AG09309 (cell line): Measurements from ENCODE around the gene MREG.

Experiments
- DNase-seq: peaks from one replicate; pipeline ENCODE4 v3.0.0-alpha.2; 2010; ENCODE audit warnings: low read depth
- H3K4me3 ChIP-seq: 2 replicates; pipeline ENCODE4 v1.5.1; 2011; ENCODE audit warnings: mild to moderate bottlenecking, low read depth, low read length, moderate library complexity; ENCODE audit not compliant: control insufficient read depth
- TF ChIP-seq, protein P1 (sequence below): IDR thresholded peaks from 2 replicates; pipeline ENCODE4 v1.5.1; 2011; ENCODE audit warnings: mild to moderate bottlenecking, low read depth, low read length, inconsistent platforms; ENCODE audit not compliant: insufficient read depth, control insufficient read depth; ENCODE audit errors: missing control alignments

Gene MREG

DNA sequence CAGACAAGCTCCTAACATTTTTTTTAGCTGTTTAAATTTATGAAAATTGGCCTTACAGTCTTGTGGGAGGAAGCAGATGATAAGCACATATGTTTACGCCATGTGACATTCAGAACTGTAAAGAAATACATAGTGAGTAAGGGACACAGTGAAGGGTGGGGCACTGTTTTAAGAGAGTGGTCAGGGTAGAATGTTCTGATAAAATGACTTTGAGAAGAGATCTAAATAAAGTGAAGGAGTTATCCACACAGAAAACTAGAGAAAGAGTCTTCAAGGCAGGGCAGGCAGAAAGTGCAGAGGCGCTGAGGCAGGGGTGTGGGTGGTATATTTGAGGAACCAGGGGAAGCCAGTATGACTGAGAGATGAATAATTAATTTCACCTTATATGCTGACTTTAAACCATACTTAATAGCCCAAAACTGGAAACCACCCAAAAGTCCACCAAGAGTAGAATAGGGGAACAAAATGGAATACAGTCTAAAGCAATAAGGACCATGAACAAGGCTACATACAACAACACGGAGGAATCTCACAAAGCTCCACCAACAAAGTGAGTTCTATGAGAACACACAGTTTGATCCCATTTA, 8.6 kb downstream of the MREG start:
- TF ChIP-seq, protein P1, sequence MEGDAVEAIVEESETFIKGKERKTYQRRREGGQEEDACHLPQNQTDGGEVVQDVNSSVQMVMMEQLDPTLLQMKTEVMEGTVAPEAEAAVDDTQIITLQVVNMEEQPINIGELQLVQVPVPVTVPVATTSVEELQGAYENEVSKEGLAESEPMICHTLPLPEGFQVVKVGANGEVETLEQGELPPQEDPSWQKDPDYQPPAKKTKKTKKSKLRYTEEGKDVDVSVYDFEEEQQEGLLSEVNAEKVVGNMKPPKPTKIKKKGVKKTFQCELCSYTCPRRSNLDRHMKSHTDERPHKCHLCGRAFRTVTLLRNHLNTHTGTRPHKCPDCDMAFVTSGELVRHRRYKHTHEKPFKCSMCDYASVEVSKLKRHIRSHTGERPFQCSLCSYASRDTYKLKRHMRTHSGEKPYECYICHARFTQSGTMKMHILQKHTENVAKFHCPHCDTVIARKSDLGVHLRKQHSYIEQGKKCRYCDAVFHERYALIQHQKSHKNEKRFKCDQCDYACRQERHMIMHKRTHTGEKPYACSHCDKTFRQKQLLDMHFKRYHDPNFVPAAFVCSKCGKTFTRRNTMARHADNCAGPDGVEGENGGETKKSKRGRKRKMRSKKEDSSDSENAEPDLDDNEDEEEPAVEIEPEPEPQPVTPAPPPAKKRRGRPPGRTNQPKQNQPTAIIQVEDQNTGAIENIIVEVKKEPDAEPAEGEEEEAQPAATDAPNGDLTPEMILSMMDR, result no peak
- H3K4me3 ChIP-seq, result no peak overlapping the region
- DNase-seq, result no peak

DNA sequence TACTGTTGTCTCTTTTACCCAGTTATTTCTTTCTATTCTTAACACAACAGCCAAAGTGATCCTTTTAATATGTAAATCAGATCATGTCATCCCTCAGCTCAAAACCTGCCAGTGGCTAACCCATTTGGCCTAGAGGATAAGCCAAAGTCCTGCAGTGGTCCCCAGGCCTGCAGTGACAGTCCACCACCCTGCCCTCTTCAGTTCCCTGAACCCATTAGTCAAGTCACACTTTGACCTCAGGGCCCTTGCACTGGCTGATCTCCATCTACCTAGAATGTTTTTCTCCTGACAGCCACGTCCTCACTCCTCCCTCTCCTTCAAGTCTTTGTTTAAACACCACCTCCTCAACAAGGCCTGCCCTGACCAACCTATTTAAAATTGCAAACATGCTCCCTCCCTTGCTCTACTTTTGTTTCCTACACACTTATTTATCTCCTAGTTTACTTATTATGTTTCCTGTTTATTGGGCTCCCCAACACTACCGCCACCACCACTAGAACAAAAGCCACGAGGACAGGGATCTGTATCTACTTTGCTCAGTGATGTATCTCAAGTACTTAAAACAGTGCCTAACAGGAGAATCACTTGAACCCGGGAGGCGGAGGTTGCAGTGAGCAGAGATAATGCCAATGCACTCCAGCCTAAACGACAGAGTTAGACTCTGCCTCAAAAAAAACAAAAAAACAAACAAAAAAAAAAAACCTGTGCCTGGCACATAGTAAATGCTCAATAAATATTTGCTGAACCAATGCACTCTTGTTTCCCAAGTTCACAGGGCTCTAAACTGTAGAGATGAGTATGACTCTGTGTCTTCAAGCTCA, 9.3 kb downstream of the MREG start:
- H3K4me3 ChIP-seq, result no peak overlapping the region
- no peak for DNase-seq
- TF ChIP-seq, protein P1, result no peak

DNA sequence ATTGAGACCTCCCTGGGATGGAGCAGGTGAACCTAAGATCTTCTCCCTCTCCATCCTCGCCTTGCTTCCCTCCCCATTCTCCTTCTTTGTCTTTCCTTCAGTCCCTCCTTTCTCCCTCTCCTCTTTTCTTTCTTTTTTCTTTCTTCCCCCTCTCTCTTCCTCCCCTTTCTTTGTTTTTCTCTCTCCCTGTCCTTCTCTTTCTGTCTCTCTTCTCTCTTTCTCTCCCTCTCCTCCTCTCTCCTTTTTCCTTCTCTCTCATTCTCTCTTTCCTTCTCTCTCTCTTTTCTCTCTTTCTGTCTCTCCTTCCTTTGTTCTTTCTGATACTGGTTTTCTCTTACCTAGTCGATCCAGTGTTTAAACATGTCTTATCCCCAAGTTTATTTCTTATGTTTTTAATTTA, 10.7 kb downstream of the MREG start:
- TF ChIP-seq, protein P1, result no peak
- no peak for DNase-seq
- H3K4me3 ChIP-seq, result no peak overlapping the region

DNA sequence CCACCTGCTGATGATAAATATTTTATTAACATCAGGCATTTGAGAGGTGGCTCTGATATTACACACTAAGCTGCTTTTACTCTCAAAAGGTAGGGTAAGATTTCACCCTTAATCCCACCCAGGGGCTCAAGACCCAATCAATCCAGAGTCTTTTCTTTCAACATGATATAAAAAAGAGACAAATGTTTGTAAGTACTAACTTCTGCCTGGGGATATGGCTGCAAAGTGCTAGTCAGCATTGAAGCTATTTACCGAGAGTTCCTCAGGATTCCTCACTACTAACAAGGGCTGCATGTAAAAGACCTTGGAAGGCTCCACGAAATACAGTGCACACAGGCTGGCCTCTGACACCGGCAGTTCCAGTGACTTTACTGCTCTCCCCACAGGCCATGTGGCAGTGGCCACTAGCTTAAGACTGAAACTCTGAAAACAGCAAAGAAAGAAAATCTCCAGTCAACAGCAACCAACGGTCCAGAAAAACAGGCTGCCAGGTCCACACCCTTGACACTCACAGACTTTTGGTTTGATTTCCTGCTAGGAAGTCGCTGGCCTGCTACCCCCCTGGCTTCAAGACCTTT, 11.2 kb downstream of the MREG start:
- TF ChIP-seq, protein P1, result no peak
- no peak for DNase-seq
- H3K4me3 ChIP-seq, result no peak overlapping the region

DNA sequence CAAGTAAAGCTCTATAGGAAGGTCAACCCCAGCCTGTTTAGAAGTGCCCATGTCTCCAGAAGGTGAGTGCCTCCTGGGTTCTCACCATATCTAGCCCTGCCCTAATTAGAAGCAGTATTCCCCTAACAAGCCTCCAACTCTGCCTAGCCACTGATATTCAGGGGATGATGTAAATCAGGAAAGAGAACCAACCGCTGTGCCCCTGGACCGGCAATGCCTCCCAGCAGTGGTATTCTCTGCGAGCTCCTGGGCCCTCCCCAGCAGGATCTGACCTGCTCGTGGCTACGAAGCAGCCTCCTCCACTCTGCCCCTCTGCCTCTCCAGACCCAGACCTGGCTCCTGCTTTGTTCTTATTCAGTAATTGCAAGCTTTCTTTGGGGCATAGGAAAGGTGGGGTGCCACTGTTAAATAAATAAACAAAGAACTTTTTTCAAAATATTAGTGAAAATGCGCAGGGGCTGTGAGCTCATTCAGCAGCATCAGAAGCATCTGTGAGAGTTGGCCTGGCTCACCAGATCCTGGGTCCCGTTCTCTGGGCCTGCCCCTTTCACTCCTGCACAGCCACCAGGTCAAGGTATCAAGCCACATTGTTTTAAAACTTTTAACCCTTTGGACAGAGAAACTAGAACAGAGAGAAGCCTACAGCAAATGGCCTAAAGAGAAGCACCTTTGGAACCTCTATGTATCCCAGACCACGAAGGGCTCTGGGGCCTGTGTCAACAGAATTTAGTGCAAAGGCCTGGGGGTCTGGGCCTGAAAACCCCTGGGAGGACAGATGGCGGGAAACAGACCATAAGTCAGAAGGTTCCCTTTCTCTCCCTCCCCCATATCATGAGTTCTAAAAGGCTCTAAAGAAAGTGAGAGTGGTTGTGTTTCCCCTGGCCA, 11.9 kb downstream of the MREG start:
- TF ChIP-seq, protein P1, result no peak
- no peak for DNase-seq

DNA sequence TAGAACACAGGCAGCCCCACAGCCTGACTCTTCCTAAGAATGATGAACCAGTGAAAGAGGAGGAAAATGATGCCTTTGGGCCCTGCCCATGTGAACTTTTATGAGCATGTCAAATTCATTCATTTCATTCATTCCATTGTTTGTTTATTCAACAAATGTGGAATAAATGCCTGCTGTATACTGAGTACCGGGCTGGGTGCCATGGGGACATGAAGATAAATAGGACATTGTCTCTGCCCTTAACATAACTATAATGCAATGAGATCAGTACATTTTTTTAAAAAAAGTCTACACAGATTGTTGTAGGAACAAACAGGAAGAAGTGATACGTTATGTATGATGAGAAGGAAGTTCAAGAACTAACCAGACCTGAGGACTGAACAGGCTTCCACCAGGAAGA, 14.7 kb downstream of the MREG start:
- TF ChIP-seq, protein P1, result no peak
- no peak overlapping the region for H3K4me3 ChIP-seq
- no peak for DNase-seq

More for the DNA sequence above, 11.9 kb downstream of the MREG start:
- H3K4me3 ChIP-seq, result no peak overlapping the region
